Liver (tissue), 9 donors: Measurements from ENCODE around the gene SCN9A. TPM values are rescaled to one million over a fixed set of nuclear protein-coding genes. Genes with fewer than 3 reads are reported as not detected.

Experiments used
- DNase-seq: peaks from one replicate; pipeline ENCODE4 v3.0.0-alpha.2; 2017; ENCODE audit warnings: low spot score
- H3K27ac ChIP-seq, 2 donors: one replicate each; pipeline ENCODE4 v1.7.0; 2013; ENCODE audit warnings: inconsistent platforms in 2 of 2, low read length in 2 of 2, control low read depth in 1 of 2, low read depth in 1 of 2, mild to moderate bottlenecking in 1 of 2
- H3K27me3 ChIP-seq, 4 donors: one replicate each; pipeline versions ENCODE4 v1.6.1 to v1.7.0; 2013; ENCODE audit warnings: low read length in 3 of 4, inconsistent platforms in 1 of 4, mild to moderate bottlenecking in 1 of 4, moderate library complexity in 1 of 4; ENCODE audit not compliant: control insufficient read depth in 4 of 4, insufficient read depth in 4 of 4
- H3K36me3 ChIP-seq, 4 donors: one replicate each; pipeline versions ENCODE4 v1.6.1 to v1.7.0; 2013; ENCODE audit warnings: low read length in 3 of 4, mild to moderate bottlenecking in 3 of 4, low read depth in 1 of 4, moderate library complexity in 1 of 4; ENCODE audit not compliant: control insufficient read depth in 4 of 4, insufficient read depth in 3 of 4
- H3K4me1 ChIP-seq, 4 donors: one replicate each; pipeline versions ENCODE4 v1.6.1 to v1.7.0; 2013; ENCODE audit warnings: low read length in 3 of 4, mild to moderate bottlenecking in 3 of 4, moderate library complexity in 1 of 4; ENCODE audit not compliant: control insufficient read depth in 4 of 4, insufficient read depth in 4 of 4
- H3K4me3 ChIP-seq, 3 donors: one replicate each; pipeline versions ENCODE4 v1.6.1 to v1.7.0; 2013; ENCODE audit warnings: low read length in 3 of 3, control low read depth in 1 of 3, low read depth in 1 of 3, mild to moderate bottlenecking in 1 of 3
- H3K9ac ChIP-seq, 2 donors: one replicate each; pipeline ENCODE4 v1.7.0; 2013; ENCODE audit warnings: low read length in 2 of 2, mild to moderate bottlenecking in 2 of 2, moderate library complexity in 2 of 2, control low read depth in 1 of 2, low read depth in 1 of 2
- H3K9me3 ChIP-seq, 4 donors: one replicate each; pipeline versions ENCODE4 v1.6.1 to v1.7.0; 2013; ENCODE audit warnings: low read length in 3 of 4; ENCODE audit not compliant: control insufficient read depth in 4 of 4
- FOXA2 ChIP-seq: IDR thresholded peaks from 2 replicates; pipeline ENCODE4 v1.6.1; 2016; ENCODE audit warnings: antibody characterized with exemption
- HNF4A ChIP-seq, 2 donors: conservative IDR thresholded peaks; 2 replicates each; pipeline ENCODE4 v1.6.1; 2016; ENCODE audit warnings: antibody characterized with exemption in 2 of 2, mild to moderate bottlenecking in 2 of 2
- JUND ChIP-seq, 2 donors: IDR thresholded peaks; 2 replicates each; pipeline ENCODE4 v1.6.1; 2016; ENCODE audit warnings: antibody characterized with exemption in 2 of 2
- NR2F2 ChIP-seq: IDR thresholded peaks from 2 replicates; pipeline ENCODE4 v1.6.1; 2016; ENCODE audit warnings: antibody characterized with exemption
- RAD21 ChIP-seq, 2 donors: IDR thresholded peaks; 2 replicates each; pipeline ENCODE4 v1.6.1; 2016; ENCODE audit warnings: antibody characterized with exemption in 2 of 2, mild to moderate bottlenecking in 2 of 2
- RXRA ChIP-seq, 2 donors: IDR thresholded peaks; 2 replicates each; pipeline ENCODE4 v1.6.1; 2017 to 2018; ENCODE audit warnings: antibody characterized with exemption in 2 of 2, mild to moderate bottlenecking in 1 of 2
- SP1 ChIP-seq: IDR thresholded peaks from 2 replicates; pipeline ENCODE4 v1.6.1; 2018; ENCODE audit warnings: antibody characterized with exemption, mild to moderate bottlenecking
- TAF1 ChIP-seq: conservative IDR thresholded peaks from 2 replicates; pipeline ENCODE4 v1.6.1; 2016; ENCODE audit warnings: antibody characterized with exemption, mild to moderate bottlenecking
- YY1 ChIP-seq: IDR thresholded peaks from 2 replicates; pipeline ENCODE4 v1.6.1; 2016; ENCODE audit warnings: antibody characterized with exemption, mild to moderate bottlenecking
- WGBS: extraction: QIAGEN DNeasy Blood & Tissue Kit; methylation state at CpG from one replicate; pipeline ENCODE4 v1.1.7; 2013; 5-methylcytosine and 5-hydroxymethylcytosine counted together
- polyA plus RNA-seq, 2 donors: library from polyadenylated mRNA; stranded (reverse) in 1 of 2; unstranded in 1 of 2; fragments of 200-250 nt in 1 of 2; fragments of >200 nt in 1 of 2; fragmentation: Nextera tagmentation in 1 of 2; extraction: Ambion mirVana in 1 of 2; gene quantifications; one replicate each; pipeline versions ENCODE4 v1.2.1 to v1.2.3, GENCODE V29; 2013 to 2015
- total RNA-seq, 2 donors: library from RNA; depleted of rRNA; stranded (reverse); fragments of >200 nt; gene quantifications; one replicate each; pipeline ENCODE4 v1.2.3, GENCODE V29; 2014
- TF ChIP-seq, protein P1 (sequence below): IDR thresholded peaks from 2 replicates; pipeline ENCODE4 v1.6.1; 2016; ENCODE audit warnings: antibody characterized with exemption, mild to moderate bottlenecking
- TF ChIP-seq, protein P2 (sequence below): IDR thresholded peaks from 2 replicates; pipeline ENCODE4 v1.6.1; 2016; ENCODE audit warnings: antibody characterized with exemption
- TF ChIP-seq, protein P3 (sequence below): fragments of 150-350 bp; IDR thresholded peaks from 2 replicates; pipeline ENCODE4 v1.5.1; 2017; ENCODE audit warnings: improper control_type of control experiment, low read depth, low read length; ENCODE audit not compliant: missing input control
- donor health status: healthy.
- donor health status: healthy.
- donor health status: healthy.
- donor health status: healthy.
- donor health status: healthy.

The SCN9A gene
- total RNA-seq: 10 to 100 TPM in 1 of 2 donors, 1 to 10 TPM in 1; 9.1 to 10.1 TPM
- 1 to 10 TPM; 1.2 to 9.4 TPM for polyA plus RNA-seq

DNA sequence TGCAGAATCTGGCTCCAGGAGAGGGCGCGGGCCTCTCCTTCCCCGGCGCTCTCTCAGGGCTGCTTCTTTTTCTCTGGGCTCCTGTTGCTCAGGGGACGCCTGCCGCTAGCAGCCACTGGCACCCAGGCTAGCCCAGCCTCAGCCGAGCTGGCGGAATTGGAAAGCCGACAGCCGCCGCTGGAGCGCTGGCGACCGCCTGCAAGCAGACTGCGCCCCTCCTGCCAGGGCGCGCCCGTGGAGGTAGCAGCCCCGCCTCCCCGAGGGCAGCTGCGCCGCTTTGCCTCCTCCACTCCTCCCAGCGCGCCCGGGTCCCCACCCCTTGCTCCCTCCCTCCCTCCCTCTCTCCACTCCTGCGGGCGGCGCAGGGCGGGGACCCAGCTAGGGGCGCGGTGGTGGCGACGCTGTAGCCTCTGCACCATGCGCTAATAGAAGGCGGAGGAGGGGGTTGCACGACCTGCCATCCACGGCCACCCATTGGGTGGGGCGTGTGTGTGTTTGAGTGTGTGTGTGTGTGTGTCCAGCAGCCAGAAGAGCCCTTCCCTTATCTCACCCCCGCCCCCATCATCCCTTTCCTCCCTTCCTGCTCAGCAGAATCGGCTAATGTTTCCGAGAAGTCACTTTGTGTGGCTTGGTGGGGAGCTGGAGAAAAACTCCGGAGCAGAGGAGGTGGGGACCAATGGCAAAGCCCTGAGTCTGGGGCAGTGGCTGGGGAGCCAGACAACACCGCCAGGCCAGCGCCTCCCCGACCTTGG, at the start of gene SCN9A:
SCN9A (minus strand) TSS at position 209 of the 752 bp plus-strand sequence. CDS start 64,188 bp downstream, outside the sequence.
- Histone ChIP-seq H3K27me3 (no peaks in the 10 kb centered on the region), H3K36me3 (no peaks in the 10 kb centered on the region), H3K27ac (peak within 1 kb of the TSS; percentile 55 to 81), H3K9ac (peak within 1 kb of the TSS; percentile 39 to 59), H3K4me3 (peak within 1 kb of the TSS; percentile 55 to 94 (median 87)), H3K4me1 (peaks cover 4 to 32% (median 25%) of the 10 kb centered on the region in 4 donors), H3K9me3 (no peaks in the 10 kb centered on the region)
- TF ChIP-seq, protein P1, sequence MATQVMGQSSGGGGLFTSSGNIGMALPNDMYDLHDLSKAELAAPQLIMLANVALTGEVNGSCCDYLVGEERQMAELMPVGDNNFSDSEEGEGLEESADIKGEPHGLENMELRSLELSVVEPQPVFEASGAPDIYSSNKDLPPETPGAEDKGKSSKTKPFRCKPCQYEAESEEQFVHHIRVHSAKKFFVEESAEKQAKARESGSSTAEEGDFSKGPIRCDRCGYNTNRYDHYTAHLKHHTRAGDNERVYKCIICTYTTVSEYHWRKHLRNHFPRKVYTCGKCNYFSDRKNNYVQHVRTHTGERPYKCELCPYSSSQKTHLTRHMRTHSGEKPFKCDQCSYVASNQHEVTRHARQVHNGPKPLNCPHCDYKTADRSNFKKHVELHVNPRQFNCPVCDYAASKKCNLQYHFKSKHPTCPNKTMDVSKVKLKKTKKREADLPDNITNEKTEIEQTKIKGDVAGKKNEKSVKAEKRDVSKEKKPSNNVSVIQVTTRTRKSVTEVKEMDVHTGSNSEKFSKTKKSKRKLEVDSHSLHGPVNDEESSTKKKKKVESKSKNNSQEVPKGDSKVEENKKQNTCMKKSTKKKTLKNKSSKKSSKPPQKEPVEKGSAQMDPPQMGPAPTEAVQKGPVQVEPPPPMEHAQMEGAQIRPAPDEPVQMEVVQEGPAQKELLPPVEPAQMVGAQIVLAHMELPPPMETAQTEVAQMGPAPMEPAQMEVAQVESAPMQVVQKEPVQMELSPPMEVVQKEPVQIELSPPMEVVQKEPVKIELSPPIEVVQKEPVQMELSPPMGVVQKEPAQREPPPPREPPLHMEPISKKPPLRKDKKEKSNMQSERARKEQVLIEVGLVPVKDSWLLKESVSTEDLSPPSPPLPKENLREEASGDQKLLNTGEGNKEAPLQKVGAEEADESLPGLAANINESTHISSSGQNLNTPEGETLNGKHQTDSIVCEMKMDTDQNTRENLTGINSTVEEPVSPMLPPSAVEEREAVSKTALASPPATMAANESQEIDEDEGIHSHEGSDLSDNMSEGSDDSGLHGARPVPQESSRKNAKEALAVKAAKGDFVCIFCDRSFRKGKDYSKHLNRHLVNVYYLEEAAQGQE: peak; percentile 50
- TF ChIP-seq SP1: peak; percentile 65
- TF ChIP-seq YY1: peak; percentile 31
- peak in 1 of 2 donors; percentile 46 for TF ChIP-seq HNF4A (conservative IDR thresholded peaks at IDR 0.05)
- no peak for TF ChIP-seq TAF1
- TF ChIP-seq, protein P2, sequence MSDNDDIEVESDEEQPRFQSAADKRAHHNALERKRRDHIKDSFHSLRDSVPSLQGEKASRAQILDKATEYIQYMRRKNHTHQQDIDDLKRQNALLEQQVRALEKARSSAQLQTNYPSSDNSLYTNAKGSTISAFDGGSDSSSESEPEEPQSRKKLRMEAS: no peak
- TF ChIP-seq RXRA (IDR thresholded peaks at IDR 0.05): peak in 1 of 2 donors; percentile 29
- peak in 1 of 2 donors; percentile 13 for TF ChIP-seq RAD21 (IDR thresholded peaks at IDR 0.05)
- under 1% methylated on average over 45 of the region's 45 CpGs for WGBS
- peak; percentile 74 for DNase-seq

DNA sequence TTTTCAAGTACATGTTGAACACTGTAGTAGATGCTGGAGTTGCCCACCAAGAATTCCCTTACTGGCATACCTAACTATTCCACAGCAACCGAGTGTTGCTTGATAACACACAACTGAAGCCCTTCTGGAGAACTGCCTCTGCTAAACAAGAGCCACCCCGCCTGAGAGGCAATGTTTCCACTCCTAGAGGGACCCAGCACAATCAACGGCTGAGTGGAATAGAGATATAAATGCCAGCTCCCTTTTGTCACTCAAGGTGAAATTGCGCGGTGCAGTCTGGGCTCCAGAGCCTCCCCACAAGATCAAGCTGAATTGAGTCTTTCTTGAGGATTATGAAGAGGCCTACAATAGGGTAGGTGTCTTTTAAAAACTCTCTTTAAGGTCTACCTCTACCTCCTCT, 49.1 kb upstream of the SCN9A start:
- Histone ChIP-seq H3K9ac (no peak overlapping the region), H3K9me3 (no peaks in the 10 kb centered on the region), H3K4me1 (no peaks in the 10 kb centered on the region), H3K4me3 (no peak overlapping the region), H3K36me3 (no peaks in the 10 kb centered on the region), H3K27me3 (no peaks in the 10 kb centered on the region), H3K27ac (no peak overlapping the region)
- no peak for DNase-seq
- TF ChIP-seq JUND (IDR thresholded peaks at IDR 0.05): no peak
- TF ChIP-seq NR2F2: no peak
- no peak for TF ChIP-seq FOXA2
- TF ChIP-seq, protein P3, sequence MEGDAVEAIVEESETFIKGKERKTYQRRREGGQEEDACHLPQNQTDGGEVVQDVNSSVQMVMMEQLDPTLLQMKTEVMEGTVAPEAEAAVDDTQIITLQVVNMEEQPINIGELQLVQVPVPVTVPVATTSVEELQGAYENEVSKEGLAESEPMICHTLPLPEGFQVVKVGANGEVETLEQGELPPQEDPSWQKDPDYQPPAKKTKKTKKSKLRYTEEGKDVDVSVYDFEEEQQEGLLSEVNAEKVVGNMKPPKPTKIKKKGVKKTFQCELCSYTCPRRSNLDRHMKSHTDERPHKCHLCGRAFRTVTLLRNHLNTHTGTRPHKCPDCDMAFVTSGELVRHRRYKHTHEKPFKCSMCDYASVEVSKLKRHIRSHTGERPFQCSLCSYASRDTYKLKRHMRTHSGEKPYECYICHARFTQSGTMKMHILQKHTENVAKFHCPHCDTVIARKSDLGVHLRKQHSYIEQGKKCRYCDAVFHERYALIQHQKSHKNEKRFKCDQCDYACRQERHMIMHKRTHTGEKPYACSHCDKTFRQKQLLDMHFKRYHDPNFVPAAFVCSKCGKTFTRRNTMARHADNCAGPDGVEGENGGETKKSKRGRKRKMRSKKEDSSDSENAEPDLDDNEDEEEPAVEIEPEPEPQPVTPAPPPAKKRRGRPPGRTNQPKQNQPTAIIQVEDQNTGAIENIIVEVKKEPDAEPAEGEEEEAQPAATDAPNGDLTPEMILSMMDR: no peak
- no peak for TF ChIP-seq HNF4A (conservative IDR thresholded peaks at IDR 0.05)
- TF ChIP-seq, protein P2: no peak
- TF ChIP-seq RXRA (IDR thresholded peaks at IDR 0.05): no peak
- TF ChIP-seq, protein P1: no peak
- TF ChIP-seq RAD21 (IDR thresholded peaks at IDR 0.05): no peak
- WGBS: 95% methylated on average over 5 of the region's 5 CpGs
